ENCODE data around the gene COL8A1. TPM values are rescaled to one million over a fixed set of nuclear protein-coding genes. Genes with fewer than 3 reads are reported as not detected.

Gene COL8A1
- total and polyA plus RNA-seq, 2 donors (not counting 1 experiment from before 2014, with no cell fraction given) = 0.12 TPM; not detected in 1

GRCh38 chr3:99842826-99843589, 204.6 kb downstream of the COL8A1 start:
- ATAC-seq (ENCODE audit: low read depth) (no peak), DNase-seq (peak; percentile 39)
- Histone ChIP-seq H3K27me3 (replicated peaks in 1 of 4; ENCODE audit: control extremely low read depth in 1 of 4, control insufficient read depth in 3 of 4, insufficient read depth in 4 of 4, low read length in 3 of 4) (no peaks in the 10 kb centered on the region), H3K9me3 (ENCODE audit: control extremely low read depth in 1 of 3, control insufficient read depth in 2 of 3, insufficient read depth in 1 of 3, low read length in 2 of 3) (no peaks in the 10 kb centered on the region), H4K20me1 (ENCODE audit: control insufficient read depth, insufficient read depth, low read length, poor library complexity, severe bottlenecking) (no peaks in the 10 kb centered on the region), H3K4me3 (ENCODE audit: control extremely low read depth in 1 of 5, extremely low read depth in 1 of 5, insufficient read depth in 1 of 5, low read depth in 2 of 5, low read length in 4 of 5) (no peak overlapping the region), H3K9ac (ENCODE audit: low read length) (no peak overlapping the region), H3K4me2 (replicated peaks; ENCODE audit: low read depth, low read length, poor library complexity, severe bottlenecking) (no peak overlapping the region), H3K27ac (ENCODE audit: low read length in 2 of 2) (no peak overlapping the region), H3K4me1 (ENCODE audit: control insufficient read depth in 2 of 2, insufficient read depth in 2 of 2, low read length in 2 of 2) (peaks cover 8 to 10% of the 10 kb centered on the region in 2 donors), H2AFZ (ENCODE audit: insufficient read depth, low read depth, low read length, poor library complexity, severe bottlenecking) (no peak overlapping the region), H3K36me3 (replicated peaks in 1 of 2; ENCODE audit: control extremely low read depth in 1 of 2, control insufficient read depth in 1 of 2, extremely low read depth in 1 of 2, insufficient read depth in 2 of 2, low read length in 1 of 2) (no peaks in the 10 kb centered on the region), H3K79me2 (ENCODE audit: control insufficient read depth, insufficient read depth, low read length) (peaks cover 9% of the 10 kb centered on the region)
- peak; percentile 60 for TF ChIP-seq CTCF (IDR thresholded peaks at IDR 0.05)
- TF ChIP-seq EZH2 (IDR thresholded peaks at IDR 0.05; ENCODE audit: borderline replicate concordance, insufficient read depth, low read depth, low read length, poor library complexity, severe bottlenecking) = no peak
- intact Hi-C loops (cut with micrococcal nuclease) = loop anchor here (1.0 kb wide), 1 partner anchor 411 kb away; no protein-coding TSS in a partner anchor
- ChIA-PET POLR2A (no interaction called here), CTCF (interaction anchor here (0.6 to 2.5 kb wide), 17 partner anchors 10 to 747 kb away, joined by 3 to 60 read pairs (median 3); partner anchors contain the start of gene TBC1D23)
- no peaks in the 10 kb centered on the region for H3K9me3 Mint-ChIP-seq (ENCODE audit: insufficient read depth)
- H3K27me3 Mint-ChIP-seq = no peaks in the 10 kb centered on the region
- H3K4me1 Mint-ChIP-seq = peaks cover 14% of the 10 kb centered on the region
- H3K4me3 Mint-ChIP-seq = no peak overlapping the region
- no CpG with 5 or more reads among the region's 2 CpGs for WGBS (ENCODE audit: insufficient coverage)
- H3K27ac Mint-ChIP-seq = no peak overlapping the region
